HG02973 (cell line): ENCODE measurements around the gene JAG1.

Source experiments
- ATAC-seq: cut with Tn5 transposase; IDR thresholded peaks from one replicate; pipeline ENCODE4 v1.9.1; 2021; ENCODE audit warnings: moderate library complexity; ENCODE audit not compliant: unreplicated experiment

Gene JAG1

GRCh38 chr20:10654630-10655029, 19.2 kb downstream of the JAG1 start:
- no peak for ATAC-seq

- no peak for ATAC-seq
These were observed 19.6 kb downstream of the JAG1 start for GRCh38 chr20:10654250-10654610.

- ATAC-seq, result no peak
These were observed 20.1 kb downstream of the JAG1 start for GRCh38 chr20:10653599-10654249.

- no peak for ATAC-seq
These were observed 21.0 kb downstream of the JAG1 start for GRCh38 chr20:10652660-10653261.

GRCh38 chr20:10652185-10652584, 21.6 kb downstream of the JAG1 start:
- ATAC-seq, result no peak

GRCh38 chr20:10651227-10651990, 22.4 kb downstream of the JAG1 start:
- no peak for ATAC-seq

- ATAC-seq, result no peak
These were observed 24.0 kb downstream of the JAG1 start for GRCh38 chr20:10649797-10650160.

GRCh38 chr20:10649080-10649796, 24.6 kb downstream of the JAG1 start:
- ATAC-seq, result no peak

GRCh38 chr20:10648651-10649050, 25.1 kb downstream of the JAG1 start:
- ATAC-seq, result no peak

GRCh38 chr20:10647909-10648308, 25.9 kb downstream of the JAG1 start:
- ATAC-seq, result no peak

- ATAC-seq, result no peak
These were observed 26.3 kb downstream of the JAG1 start for GRCh38 chr20:10647471-10647870.

GRCh38 chr20:10646886-10647420, 26.8 kb downstream of the JAG1 start:
- no peak for ATAC-seq

- no peak for ATAC-seq
These were observed 27.8 kb downstream of the JAG1 start for GRCh38 chr20:10646006-10646405.

- no peak for ATAC-seq
These were observed 28.6 kb downstream of the JAG1 start for GRCh38 chr20:10645205-10645570.

- ATAC-seq, result peak; percentile 50
These were observed 29.2 kb downstream of the JAG1 start for GRCh38 chr20:10644458-10645204.

GRCh38 chr20:10643560-10643873, 30.3 kb downstream of the JAG1 start:
- ATAC-seq, result no peak

- ATAC-seq, result no peak
These were observed 30.8 kb downstream of the JAG1 start for GRCh38 chr20:10642856-10643559.

- ATAC-seq, result no peak
These were observed 31.9 kb downstream of the JAG1 start for GRCh38 chr20:10641893-10642292.

- no peak for ATAC-seq
These were observed 32.3 kb downstream of the JAG1 start for GRCh38 chr20:10641467-10641866.

- ATAC-seq, result no peak
These were observed 32.9 kb downstream of the JAG1 start for GRCh38 chr20:10640897-10641296.
